ENCODE measurements around the gene LSM4. TPM values are rescaled to one million over a fixed set of nuclear protein-coding genes. Genes with fewer than 3 reads are reported as not detected.

The LSM4 gene
- total and polyA plus RNA-seq, 2 of the 13 experiments (the other 11 are each of a cell fraction or from before 2014, with no cell fraction given): 65.8 to 166 TPM

DNA sequence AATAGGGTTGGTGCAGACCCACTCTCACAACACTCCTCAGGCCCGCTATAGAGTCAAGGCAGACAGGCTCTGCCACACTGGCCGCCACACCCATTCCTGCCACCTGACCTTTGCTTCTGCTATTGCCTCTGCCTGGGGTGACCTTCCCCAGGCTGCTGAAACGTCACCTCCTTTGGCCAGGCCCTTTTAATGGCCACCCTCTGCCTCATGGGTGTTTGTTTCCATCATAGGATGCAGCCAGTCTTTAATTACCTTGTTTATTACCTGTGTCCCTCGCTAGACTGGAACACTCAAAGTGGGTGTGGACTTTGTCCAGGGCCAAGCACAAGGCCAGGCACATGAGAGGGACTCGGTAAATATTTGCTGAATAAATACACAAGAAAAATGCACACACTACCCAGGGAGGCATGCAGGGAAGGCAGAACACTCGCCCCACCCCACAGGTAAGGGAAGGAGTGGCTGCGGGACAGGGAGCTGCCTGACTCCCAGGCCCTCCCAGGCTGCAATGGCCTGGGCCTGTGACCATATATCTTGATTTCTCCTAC is 3.2 kb downstream of the LSM4 start (continued):
- TF ChIP-seq, protein P1, sequence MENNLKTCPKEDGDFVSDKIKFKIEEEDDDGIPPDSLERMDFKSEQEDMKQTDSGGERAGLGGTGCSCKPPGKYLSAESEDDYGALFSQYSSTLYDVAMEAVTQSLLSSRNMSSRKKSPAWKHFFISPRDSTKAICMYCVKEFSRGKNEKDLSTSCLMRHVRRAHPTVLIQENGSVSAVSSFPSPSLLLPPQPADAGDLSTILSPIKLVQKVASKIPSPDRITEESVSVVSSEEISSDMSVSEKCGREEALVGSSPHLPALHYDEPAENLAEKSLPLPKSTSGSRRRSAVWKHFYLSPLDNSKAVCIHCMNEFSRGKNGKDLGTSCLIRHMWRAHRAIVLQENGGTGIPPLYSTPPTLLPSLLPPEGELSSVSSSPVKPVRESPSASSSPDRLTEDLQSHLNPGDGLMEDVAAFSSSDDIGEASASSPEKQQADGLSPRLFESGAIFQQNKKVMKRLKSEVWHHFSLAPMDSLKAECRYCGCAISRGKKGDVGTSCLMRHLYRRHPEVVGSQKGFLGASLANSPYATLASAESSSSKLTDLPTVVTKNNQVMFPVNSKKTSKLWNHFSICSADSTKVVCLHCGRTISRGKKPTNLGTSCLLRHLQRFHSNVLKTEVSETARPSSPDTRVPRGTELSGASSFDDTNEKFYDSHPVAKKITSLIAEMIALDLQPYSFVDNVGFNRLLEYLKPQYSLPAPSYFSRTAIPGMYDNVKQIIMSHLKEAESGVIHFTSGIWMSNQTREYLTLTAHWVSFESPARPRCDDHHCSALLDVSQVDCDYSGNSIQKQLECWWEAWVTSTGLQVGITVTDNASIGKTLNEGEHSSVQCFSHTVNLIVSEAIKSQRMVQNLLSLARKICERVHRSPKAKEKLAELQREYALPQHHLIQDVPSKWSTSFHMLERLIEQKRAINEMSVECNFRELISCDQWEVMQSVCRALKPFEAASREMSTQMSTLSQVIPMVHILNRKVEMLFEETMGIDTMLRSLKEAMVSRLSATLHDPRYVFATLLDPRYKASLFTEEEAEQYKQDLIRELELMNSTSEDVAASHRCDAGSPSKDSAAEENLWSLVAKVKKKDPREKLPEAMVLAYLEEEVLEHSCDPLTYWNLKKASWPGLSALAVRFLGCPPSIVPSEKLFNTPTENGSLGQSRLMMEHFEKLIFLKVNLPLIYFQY (CRISPR knock-in tag; IDR thresholded peaks at IDR 0.05; ENCODE audit: borderline replicate concordance): no peak; the same call in 1 of the 2 replicates
- TF ChIP-seq, protein P2, sequence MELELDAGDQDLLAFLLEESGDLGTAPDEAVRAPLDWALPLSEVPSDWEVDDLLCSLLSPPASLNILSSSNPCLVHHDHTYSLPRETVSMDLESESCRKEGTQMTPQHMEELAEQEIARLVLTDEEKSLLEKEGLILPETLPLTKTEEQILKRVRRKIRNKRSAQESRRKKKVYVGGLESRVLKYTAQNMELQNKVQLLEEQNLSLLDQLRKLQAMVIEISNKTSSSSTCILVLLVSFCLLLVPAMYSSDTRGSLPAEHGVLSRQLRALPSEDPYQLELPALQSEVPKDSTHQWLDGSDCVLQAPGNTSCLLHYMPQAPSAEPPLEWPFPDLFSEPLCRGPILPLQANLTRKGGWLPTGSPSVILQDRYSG (CRISPR knock-in tag; IDR thresholded peaks at IDR 0.05): no peak
- TF ChIP-seq ZNF264 (CRISPR knock-in tag; IDR thresholded peaks at IDR 0.05) (no peak), AGO1 (IDR thresholded peaks at IDR 0.05; ENCODE audit: low read depth, low read length, poor library complexity, severe bottlenecking) (no peak), ZFP36L1 (CRISPR knock-in tag; IDR thresholded peaks at IDR 0.05) (no peak), SNRNP70 (IDR thresholded peaks at IDR 0.05; ENCODE audit: low read depth, low read length) (no peak), SP1 (IDR thresholded peaks at IDR 0.05) (no peak), SP1 (CRISPR knock-in tag; IDR thresholded peaks at IDR 0.05) (no peak; the same call in 1 of the 2 replicates), ZNF552 (CRISPR knock-in tag; IDR thresholded peaks at IDR 0.05; ENCODE audit: borderline replicate concordance) (no peak), MIXL1 (CRISPR knock-in tag; IDR thresholded peaks at IDR 0.05) (peak; percentile 97), PCBP1 (IDR thresholded peaks at IDR 0.05; ENCODE audit: borderline replicate concordance, low read depth, low read length) (no peak), JARID2 (CRISPR knock-in tag; IDR thresholded peaks at IDR 0.05; ENCODE audit: insufficient replicate concordance) (no peak), MEIS1 (CRISPR knock-in tag; IDR thresholded peaks at IDR 0.05; ENCODE audit: borderline replicate concordance) (peak; percentile 86; the same call in 1 of the 2 replicates), ZNF563 (CRISPR knock-in tag; IDR thresholded peaks at IDR 0.05) (no peak), POLR2G (IDR thresholded peaks at IDR 0.05; ENCODE audit: low read depth, low read length) (peak; percentile 60)
- TF ChIP-seq, protein P3, sequence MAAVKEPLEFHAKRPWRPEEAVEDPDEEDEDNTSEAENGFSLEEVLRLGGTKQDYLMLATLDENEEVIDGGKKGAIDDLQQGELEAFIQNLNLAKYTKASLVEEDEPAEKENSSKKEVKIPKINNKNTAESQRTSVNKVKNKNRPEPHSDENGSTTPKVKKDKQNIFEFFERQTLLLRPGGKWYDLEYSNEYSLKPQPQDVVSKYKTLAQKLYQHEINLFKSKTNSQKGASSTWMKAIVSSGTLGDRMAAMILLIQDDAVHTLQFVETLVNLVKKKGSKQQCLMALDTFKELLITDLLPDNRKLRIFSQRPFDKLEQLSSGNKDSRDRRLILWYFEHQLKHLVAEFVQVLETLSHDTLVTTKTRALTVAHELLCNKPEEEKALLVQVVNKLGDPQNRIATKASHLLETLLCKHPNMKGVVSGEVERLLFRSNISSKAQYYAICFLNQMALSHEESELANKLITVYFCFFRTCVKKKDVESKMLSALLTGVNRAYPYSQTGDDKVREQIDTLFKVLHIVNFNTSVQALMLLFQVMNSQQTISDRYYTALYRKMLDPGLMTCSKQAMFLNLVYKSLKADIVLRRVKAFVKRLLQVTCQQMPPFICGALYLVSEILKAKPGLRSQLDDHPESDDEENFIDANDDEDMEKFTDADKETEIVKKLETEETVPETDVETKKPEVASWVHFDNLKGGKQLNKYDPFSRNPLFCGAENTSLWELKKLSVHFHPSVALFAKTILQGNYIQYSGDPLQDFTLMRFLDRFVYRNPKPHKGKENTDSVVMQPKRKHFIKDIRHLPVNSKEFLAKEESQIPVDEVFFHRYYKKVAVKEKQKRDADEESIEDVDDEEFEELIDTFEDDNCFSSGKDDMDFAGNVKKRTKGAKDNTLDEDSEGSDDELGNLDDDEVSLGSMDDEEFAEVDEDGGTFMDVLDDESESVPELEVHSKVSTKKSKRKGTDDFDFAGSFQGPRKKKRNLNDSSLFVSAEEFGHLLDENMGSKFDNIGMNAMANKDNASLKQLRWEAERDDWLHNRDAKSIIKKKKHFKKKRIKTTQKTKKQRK (IDR thresholded peaks at IDR 0.05; ENCODE audit: low read length): no peak
- TF ChIP-seq, protein P4, sequence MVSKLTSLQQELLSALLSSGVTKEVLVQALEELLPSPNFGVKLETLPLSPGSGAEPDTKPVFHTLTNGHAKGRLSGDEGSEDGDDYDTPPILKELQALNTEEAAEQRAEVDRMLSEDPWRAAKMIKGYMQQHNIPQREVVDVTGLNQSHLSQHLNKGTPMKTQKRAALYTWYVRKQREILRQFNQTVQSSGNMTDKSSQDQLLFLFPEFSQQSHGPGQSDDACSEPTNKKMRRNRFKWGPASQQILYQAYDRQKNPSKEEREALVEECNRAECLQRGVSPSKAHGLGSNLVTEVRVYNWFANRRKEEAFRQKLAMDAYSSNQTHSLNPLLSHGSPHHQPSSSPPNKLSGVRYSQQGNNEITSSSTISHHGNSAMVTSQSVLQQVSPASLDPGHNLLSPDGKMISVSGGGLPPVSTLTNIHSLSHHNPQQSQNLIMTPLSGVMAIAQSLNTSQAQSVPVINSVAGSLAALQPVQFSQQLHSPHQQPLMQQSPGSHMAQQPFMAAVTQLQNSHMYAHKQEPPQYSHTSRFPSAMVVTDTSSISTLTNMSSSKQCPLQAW (CRISPR knock-in tag; IDR thresholded peaks at IDR 0.05): peak; percentile 95
